Measurements from ENCODE around the gene UHRF1.
"Not testable (repeated sequence)": the region's sequence is repeated elsewhere in the genome, so short reads cannot be mapped to it uniquely, and the experiment has no call there.

The UHRF1 gene

DNA sequence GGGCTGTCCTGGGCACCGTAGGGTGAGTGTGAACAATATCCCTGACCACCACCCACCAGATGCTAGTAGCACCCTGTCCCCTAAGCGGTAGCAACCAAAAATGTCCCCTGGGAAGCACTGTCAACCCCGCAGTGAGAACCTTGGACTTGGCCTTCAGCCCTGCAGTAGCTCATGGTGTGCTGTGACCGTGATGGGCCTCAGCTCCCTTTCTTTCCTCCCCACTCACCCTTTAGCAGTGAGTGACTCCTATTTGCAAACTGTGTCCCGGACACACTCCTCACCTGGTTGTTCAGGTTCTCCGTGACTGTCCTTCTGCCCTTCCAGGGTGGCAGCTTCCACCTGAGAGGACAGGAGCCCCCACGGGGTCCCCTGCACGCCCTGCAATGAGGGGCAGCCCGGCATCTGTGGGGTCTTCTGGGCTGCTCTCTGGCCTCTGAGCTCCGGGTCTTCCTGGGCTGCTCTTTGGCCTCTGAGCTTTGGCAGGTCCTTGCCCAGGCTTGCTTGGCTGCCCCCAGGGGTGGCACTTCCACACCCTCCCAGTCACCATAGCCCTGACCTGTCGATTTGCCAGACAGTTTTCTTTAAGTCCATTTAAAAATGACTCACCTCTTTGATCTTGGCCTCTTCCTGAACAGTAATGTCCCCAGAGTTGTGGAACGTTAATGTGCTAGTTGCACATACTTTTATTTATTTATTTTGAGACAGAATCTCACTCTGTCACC, 63.4 kb downstream of the UHRF1 start:
- no peak for DNase-seq

DNA sequence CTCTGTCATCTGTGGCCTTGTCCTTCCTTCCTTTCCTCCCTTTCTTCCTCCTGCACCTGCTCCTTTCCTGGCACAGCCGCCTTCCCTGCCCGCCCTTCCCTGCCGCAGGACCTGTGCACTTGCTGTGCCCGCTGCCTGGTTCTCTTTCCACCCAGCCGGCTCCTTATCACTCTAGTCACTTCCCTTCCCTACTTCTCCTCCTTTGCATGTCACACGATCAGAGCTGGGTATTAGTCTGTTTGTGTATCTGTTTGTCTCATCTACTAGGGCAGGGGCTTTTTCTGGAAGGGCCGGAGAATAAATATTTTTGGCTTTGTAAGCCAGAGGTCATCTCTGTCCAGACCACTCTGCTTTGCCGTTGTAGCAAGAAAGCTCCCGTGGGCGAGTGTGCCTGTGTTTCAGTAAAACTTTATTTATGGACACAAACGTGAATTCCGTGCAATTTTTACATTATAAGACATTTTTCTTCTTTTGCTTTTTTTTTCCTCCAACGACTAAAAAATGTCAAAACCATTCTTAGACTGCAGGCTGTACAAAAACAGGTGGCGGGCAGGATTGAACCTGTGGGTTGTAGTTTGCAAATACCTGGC, 65.7 kb downstream of the UHRF1 start:
- DNase-seq: no peak

DNA sequence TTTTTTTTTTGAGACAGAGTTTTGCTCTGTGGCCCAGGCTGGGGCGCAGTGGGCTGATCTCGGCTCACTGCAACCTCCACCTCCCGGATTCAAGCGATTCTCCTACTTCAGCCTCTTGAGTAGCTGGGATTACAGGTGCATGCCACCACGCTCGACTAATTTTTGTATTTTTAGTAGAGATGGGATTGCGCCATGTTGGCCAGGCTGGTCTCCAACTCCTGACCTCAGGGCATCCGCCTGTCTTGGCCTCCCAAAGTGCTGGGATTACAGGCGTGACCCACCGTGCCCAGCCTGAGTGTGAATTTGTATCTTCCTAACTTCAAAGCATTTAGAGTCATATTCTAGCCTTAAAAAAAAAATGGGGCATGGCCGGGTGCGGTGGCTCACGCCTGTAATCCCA, 66.3 kb downstream of the UHRF1 start:
- not testable (repeated sequence) for DNase-seq

DNA sequence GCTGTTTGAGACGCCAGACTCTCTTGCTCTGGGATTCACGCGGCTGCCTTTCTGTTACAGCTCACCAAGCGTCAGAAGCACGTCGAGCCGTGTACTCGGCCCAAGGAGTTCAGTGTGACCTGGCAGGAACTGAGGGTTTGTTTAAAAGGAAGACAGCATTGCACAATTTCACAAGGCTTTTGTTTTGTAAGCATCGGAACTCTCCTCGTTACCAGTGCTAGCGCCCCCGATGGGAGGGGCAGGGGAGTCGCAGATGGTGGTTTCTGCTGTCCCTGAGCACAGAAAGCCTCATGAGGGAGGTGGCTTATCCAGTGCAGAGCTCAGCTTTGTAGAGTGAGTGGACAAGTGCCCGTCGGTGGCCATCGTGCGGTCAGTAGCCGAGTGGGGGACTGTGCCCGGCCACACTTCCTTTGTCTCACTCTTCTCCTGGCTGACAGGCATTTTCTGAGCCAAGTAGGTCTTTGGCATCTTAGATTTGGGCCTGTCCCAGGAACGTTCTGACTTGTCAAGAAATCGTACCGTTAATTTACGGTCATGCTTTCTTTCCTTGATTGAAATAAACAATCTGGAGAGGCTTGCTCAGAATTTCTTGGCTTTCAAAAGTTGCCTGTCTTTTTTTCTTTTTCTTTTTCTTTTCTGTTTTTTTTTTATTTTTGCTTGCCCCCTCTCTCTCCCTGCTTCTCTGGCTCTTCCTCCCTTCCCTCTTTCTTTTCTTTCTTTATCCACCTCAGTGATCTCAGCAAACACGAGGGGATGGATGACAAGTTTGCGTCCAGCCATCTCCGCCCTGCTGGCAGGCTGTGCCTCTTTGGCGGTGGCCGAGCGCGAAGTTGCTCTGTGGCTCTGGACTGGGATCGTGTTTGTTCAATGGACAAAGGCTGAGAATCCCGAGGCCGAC, 67.3 kb downstream of the UHRF1 start:
- DNase-seq: no peak

- DNase-seq: no peak
Measured at GRCh38 chr19:4977299-4978174, 68.2 kb downstream of the UHRF1 start.

DNA sequence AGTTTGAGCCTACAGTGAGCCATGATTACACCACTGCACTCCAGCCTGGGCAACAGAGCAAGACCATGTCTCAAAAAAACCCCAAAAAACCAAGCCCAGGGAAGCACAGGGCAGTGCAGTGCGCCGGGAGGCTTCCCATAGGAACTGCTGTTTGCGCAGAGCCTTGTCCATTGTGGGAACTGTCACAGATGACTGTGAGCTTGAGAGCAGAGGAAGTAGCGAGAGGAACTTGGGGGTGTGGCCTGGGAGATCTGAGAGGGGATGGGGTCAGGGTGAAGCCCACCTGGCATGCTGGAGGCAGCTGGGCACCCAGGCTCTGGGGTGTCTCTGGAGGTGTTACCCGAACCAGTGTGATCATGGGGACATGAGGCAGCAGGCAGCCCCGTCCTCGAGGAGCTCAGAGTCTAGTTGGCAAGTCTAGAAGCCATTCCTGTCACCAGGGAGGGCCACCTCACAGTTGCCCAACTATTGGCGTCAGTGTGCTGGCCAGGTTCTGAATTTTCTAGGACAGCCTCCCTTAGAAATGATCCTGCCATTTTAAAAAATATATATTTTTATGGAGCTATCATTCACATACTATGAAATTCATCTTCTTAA, 70.0 kb downstream of the UHRF1 start:
- no peak for DNase-seq

- no peak for DNase-seq
Measured at GRCh38 chr19:4980067-4980466, 70.8 kb downstream of the UHRF1 start.

GRCh38 chr19:4980838-4981680, 71.8 kb downstream of the UHRF1 start:
- no peak for DNase-seq

DNA sequence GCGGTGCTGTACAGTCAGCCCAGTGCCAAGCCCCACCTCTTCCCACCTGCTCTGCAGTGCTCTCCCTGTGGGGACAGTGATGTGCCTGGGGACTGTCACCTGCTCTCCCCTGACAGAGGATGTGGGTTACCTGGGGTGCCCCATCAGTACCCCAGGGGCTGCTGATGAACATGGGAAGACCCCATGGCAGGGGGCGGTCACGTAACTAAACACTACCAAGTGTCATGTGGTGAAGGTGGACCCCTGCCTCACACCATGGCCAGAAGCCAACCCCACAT, 72.3 kb downstream of the UHRF1 start:
- DNase-seq: no peak

GRCh38 chr19:4983346-4984105, 74.2 kb downstream of the UHRF1 start:
- DNase-seq: no peak

DNA sequence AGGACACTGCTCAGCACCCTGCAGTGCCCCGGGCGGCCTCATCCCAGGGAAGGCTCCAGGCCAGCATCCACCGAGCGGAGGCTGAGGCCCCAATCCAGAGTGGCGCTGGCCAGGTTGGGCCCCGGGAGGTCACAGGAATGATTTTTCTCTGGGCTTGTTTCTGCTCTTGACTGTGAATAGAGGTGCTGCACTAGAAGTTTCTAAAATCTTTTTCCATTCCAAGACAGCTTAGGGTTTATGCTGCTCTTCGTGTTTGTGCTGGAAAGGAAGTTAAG, 74.7 kb downstream of the UHRF1 start:
- no peak for DNase-seq

DNA sequence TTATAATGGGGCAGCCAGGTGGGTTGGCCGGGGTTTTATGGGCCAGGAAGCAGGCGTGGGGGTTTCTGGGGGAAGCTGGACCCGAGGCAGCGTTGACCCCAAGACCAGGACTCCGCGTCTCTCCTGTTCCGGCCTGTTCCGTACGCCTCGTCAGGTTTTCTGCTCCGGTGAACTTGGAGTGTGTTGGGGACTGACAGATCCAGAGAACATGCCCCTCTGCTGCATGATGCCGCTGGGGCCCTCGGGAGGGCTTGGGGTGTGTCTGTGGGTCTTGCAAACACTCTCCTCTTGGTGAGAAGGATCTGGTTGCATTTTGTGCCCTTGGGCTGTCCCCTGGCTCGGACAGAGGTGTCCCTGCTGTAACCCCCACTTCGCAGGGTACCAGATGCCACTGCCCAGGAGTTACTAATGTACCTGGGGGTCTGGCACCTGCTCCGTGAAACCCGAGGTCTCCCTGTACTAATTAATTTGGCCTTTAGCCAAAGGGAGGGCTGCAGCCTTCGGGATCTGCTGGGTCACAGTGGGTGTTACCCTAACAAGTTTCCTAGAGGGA, 75.2 kb downstream of the UHRF1 start:
- no peak for DNase-seq

DNA sequence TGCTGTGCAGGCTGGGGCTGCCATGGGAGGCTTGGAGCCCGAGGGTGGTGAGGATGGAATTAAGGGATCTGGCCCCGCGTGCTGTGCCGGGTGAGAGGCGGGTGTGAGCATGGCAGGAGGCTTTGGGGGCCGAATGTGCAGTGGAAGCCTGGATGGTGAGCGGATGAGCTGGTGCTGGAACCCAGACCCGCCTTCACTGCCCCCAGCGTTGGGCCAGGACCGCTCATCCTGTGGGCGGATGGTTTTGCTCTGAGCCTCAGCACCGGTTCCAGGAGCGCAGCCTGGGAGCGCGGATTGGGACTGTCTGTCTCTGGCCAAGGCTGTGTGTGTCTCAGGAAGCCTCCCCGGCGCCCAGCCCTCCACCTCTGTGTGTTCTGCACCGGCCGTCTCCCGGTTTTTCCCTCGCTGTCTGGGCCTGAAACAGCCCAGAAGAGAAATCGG, 76.3 kb downstream of the UHRF1 start:
- DNase-seq: no peak

DNA sequence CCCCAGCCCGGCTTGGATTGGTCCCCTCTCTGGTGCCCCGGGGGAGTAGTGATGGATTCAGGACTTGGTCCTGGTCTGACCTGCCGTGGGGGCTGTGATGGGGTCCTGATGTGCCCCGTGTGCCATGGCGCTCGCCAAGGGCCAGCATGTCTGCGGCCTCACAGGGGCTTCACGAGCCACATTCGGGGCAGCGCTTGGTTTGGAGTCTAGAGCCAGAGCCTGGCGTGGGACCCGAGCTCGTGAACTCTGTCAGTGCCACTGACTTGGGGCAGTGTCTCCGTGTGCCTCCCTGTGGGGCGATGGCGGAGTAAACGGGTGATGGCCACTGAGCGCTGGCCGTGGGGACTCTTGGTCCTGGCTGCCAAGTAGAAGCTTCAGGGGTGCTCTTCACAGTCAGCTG, 76.8 kb downstream of the UHRF1 start:
- no peak for DNase-seq

DNA sequence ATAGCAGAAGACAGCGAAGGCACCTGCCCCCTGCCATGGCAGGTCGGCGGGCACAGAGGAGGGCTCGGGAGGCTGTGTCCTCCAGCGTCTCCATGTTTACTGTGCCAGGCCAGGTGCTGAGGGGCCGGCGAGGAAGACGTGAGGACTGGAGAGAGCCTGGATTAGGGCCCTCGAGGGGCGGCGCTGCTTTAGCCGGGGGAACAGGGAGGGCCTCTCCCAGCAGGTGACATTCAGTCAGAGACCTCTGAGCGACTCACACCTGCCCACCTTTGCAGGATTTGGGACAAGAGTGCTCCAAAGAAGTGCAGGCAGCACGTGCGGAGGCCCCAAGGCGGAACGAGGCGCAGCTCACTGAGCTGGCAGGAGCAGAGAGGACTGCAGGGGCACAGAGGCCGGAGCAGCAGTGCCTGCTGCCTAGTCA, 77.2 kb downstream of the UHRF1 start:
- DNase-seq: no peak

- no peak for DNase-seq
Measured at GRCh38 chr19:4987256-4987655, 78.0 kb downstream of the UHRF1 start.

- DNase-seq: no peak
Measured at GRCh38 chr19:4987692-4988370, 78.5 kb downstream of the UHRF1 start.

DNA sequence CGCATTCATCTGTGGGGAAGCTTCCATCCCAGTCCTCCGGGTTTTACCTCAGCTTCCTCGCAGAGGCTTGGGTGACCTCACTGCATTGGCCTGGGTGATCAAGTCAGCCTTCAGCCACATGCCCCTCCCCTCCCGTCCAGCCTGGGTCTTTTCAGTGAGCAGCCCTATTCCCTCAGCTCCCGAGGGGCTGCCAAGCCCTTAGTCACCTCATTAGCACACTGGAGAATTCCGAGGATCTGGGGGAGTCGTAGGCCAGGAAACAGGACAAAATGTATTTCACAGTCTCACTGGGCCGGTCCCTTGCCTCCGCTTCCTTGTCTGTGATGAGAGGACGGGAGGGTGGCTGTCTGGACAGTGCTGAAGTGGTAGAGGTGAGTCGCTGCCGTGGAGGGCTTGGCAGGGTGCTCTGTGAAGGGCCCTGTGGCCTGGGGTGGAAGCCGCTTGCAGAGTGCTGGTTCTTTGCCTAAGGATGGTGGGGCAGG, 79.5 kb downstream of the UHRF1 start:
- no peak for DNase-seq

DNA sequence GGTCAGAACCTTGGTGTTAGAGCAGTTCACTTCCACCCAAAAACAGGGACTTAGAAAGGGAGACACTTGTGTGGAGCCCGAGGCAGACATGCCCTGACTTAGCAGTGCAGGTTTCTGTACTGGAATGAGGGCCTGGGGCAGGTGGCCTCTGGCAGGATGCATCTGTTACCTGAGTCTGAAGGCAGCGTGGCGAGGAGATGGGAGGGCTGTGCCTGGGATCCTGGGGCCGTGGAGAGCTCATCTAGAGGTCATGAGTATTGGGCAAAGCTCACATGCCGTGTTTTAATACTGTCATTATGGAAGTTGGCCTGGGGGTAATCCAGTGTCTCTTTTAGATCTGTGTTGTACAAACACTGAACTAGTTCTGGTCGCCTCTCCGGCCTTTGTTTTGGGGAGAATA, 81.0 kb downstream of the UHRF1 start:
- no peak for DNase-seq

DNA sequence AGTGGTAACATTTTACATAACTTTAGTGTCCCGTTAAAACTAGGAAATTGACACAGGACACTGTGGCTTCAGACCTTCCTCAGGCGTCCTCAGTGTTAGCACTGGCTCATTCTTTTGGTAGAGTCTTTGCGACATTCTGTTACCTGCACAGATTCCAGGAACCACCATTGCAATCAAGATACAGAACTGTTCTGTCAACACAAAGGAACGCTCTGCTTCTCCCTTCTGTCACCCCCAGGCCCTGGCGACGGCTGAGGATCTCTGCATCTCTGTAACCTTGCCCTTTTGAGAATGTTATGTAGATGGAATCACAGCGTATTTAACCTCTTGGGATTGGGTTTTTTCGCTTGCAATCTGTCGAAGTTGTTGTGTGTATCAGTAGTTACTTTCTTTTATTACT, 82.2 kb downstream of the UHRF1 start:
- no peak for DNase-seq

Measured in activated CD8-positive, alpha-beta memory T cell treated with anti-CD3 and anti-CD28 coated beads, Interleukin-2, amount 50 U/mL, for 48 hours (primary cell).